SU-DHL-6 (cell line): ENCODE data around the gene USP31.

Experiments
- H2AFZ ChIP-seq: fragments of 200-600 bp; sonication (generic); 2 replicates; pipeline ENCODE4 v1.6.1; 2014; ENCODE audit warnings: low read depth, mild to moderate bottlenecking, moderate library complexity, mixed read lengths, antibody characterized with exemption, low read length; ENCODE audit not compliant: severe bottlenecking
- H3F3A ChIP-seq: fragments of 200-600 bp; shearing (Covaris generic); 2 replicates; pipeline ENCODE4 v1.6.0; 2016; ENCODE audit warnings: antibody characterized with exemption, mild to moderate bottlenecking; ENCODE audit not compliant: insufficient read depth
- H3K27ac ChIP-seq: fragments of 200-600 bp; sonication (generic); 2 replicates; pipeline ENCODE4 v1.5.1; 2016; ENCODE audit warnings: low read depth, mild to moderate bottlenecking, low read length, moderate library complexity, mixed read lengths
- H3K27me3 ChIP-seq: fragments of 200-600 bp; sonication (generic), shearing (Covaris generic); 2 replicates; pipeline ENCODE4 v1.6.0; 2014; ENCODE audit warnings: mild to moderate bottlenecking, low read length
- H3K36me3 ChIP-seq: fragments of 200-600 bp; sonication (generic); 2 replicates; pipeline ENCODE4 v1.6.1; 2014; ENCODE audit warnings: mild to moderate bottlenecking, low read length, mixed read lengths
- H3K4me2 ChIP-seq: fragments of 300-600, 200-600 bp; shearing (Covaris generic), sonication (generic); 2 replicates; pipeline ENCODE4 v1.6.0; 2014; ENCODE audit warnings: low read length, low read depth, mild to moderate bottlenecking; ENCODE audit not compliant: poor library complexity, severe bottlenecking
- H3K4me3 ChIP-seq: fragments of 200-600 bp; sonication (generic); 2 replicates; pipeline ENCODE4 v1.5.1; 2014; ENCODE audit warnings: antibody characterized with exemption, low read length, mild to moderate bottlenecking, mixed read lengths; ENCODE audit not compliant: insufficient read depth, poor library complexity, severe bottlenecking
- H3K79me2 ChIP-seq: fragments of 200-600 bp; sonication (generic); 2 replicates; pipeline ENCODE4 v1.6.1; 2014; ENCODE audit warnings: mild to moderate bottlenecking, low read length, moderate library complexity; ENCODE audit not compliant: insufficient read depth
- H3K9ac ChIP-seq: fragments of 200-600 bp; sonication (generic); 2 replicates; pipeline ENCODE4 v1.7.0; 2014; ENCODE audit warnings: mild to moderate bottlenecking, low read length
- H3K9me2 ChIP-seq: fragments of 200-600 bp; sonication (generic); replicated peaks from 2 replicates; pipeline ENCODE4 v1.6.1; 2014; ENCODE audit warnings: low read length; ENCODE audit not compliant: insufficient read depth
- H3K9me3 ChIP-seq: fragments of 200-600 bp; sonication (generic); 2 replicates; pipeline ENCODE4 v1.6.1; 2014; ENCODE audit warnings: low read length, mixed read lengths; ENCODE audit not compliant: insufficient read depth
- H4K20me1 ChIP-seq: fragments of 200-600 bp; sonication (generic); 2 replicates; pipeline ENCODE4 v1.6.1; 2014; ENCODE audit warnings: low read depth, mild to moderate bottlenecking, antibody characterized with exemption, low read length, moderate library complexity, mixed read lengths
- EZH2phosphoT487 ChIP-seq: fragments of 200-600 bp; sonication (generic), shearing (Covaris generic); conservative IDR thresholded peaks from 2 replicates; pipeline ENCODE4 v1.6.1; 2018; ENCODE audit warnings: mild to moderate bottlenecking, antibody characterized with exemption, low read length, moderate library complexity, mixed read lengths
- TF ChIP-seq, protein P1 (sequence below): fragments of 200-600 bp; sonication (generic); IDR thresholded peaks from one replicate; pipeline ENCODE4 v1.5.1; 2017; ENCODE audit warnings: antibody characterized with exemption, mild to moderate bottlenecking, low read length, moderate library complexity; ENCODE audit not compliant: insufficient read depth, poor library complexity, severe bottlenecking

The USP31 gene

DNA sequence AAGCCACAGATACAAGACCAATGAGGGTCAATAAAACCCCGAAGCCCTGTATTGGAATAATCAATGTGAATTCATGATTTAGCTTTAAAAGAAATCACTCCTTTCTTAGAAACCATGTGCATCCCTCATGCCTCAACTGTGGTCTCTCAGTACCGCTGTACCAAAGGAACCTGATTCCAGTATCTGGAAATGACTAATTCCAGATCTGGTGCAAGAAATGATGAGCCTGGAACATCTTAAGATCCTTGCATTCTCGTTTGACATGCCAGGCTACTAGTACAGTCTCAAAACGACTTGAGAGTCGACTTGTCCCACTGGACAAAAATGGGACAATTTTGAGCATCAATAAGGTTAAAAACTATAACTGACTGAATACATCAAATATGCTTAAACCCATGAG is 21.2 kb downstream of the USP31 start:
- no peak overlapping the region for H3K27ac ChIP-seq
- H2AFZ ChIP-seq = no peak overlapping the region
- TF ChIP-seq, protein P1, sequence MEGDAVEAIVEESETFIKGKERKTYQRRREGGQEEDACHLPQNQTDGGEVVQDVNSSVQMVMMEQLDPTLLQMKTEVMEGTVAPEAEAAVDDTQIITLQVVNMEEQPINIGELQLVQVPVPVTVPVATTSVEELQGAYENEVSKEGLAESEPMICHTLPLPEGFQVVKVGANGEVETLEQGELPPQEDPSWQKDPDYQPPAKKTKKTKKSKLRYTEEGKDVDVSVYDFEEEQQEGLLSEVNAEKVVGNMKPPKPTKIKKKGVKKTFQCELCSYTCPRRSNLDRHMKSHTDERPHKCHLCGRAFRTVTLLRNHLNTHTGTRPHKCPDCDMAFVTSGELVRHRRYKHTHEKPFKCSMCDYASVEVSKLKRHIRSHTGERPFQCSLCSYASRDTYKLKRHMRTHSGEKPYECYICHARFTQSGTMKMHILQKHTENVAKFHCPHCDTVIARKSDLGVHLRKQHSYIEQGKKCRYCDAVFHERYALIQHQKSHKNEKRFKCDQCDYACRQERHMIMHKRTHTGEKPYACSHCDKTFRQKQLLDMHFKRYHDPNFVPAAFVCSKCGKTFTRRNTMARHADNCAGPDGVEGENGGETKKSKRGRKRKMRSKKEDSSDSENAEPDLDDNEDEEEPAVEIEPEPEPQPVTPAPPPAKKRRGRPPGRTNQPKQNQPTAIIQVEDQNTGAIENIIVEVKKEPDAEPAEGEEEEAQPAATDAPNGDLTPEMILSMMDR = no peak
- no peak for TF ChIP-seq EZH2phosphoT487
- no peak overlapping the region for H3K9ac ChIP-seq
- H4K20me1 ChIP-seq = peaks cover 15% of the 10 kb centered on the region; the same call in 1 of the 2 replicates
- no peak overlapping the region for H3K4me2 ChIP-seq
- H3K9me2 ChIP-seq = no peaks in the 10 kb centered on the region
- no peaks in the 10 kb centered on the region for H3K9me3 ChIP-seq
- H3K79me2 ChIP-seq = peaks cover 48% of the 10 kb centered on the region
- no peak overlapping the region for H3K4me3 ChIP-seq
- H3K27me3 ChIP-seq = no peaks in the 10 kb centered on the region
- no peaks in the 10 kb centered on the region; the same call in 1 of the 2 replicates for H3F3A ChIP-seq
- no peaks in the 10 kb centered on the region for H3K36me3 ChIP-seq

DNA sequence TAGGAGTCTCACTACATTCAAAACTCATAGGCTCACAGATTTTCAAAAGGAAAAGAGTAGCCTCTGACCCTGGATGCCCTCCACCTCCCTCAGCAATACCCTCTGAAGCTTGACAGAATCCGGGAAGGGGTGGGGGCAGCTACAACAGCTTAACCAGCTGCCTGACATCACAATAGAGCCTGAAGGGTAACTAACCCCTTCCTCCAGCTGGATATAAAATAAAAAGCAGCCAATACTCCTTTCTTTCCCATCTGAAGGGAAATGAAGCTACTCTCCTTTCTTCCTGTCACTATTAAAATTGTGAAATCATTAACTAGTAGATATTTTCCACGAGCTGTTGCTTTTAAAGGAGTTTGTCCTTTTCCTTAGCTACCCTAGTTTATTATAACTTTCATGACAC is 24.0 kb downstream of the USP31 start:
- H3F3A ChIP-seq = no peaks in the 10 kb centered on the region; the same call in 1 of the 2 replicates
- no peak for TF ChIP-seq EZH2phosphoT487
- TF ChIP-seq, protein P1 = no peak
- H4K20me1 ChIP-seq = peaks cover 5% of the 10 kb centered on the region; the same call in 1 of the 2 replicates
- H3K4me2 ChIP-seq = no peak overlapping the region
- H3K9ac ChIP-seq = no peak overlapping the region
- no peaks in the 10 kb centered on the region for H3K9me3 ChIP-seq
- H2AFZ ChIP-seq = no peak overlapping the region
- no peaks in the 10 kb centered on the region for H3K36me3 ChIP-seq
- no peak overlapping the region for H3K4me3 ChIP-seq
- no peak overlapping the region for H3K27ac ChIP-seq
- H3K27me3 ChIP-seq = no peaks in the 10 kb centered on the region
- peaks cover 53% of the 10 kb centered on the region for H3K79me2 ChIP-seq
- H3K9me2 ChIP-seq = no peaks in the 10 kb centered on the region

DNA sequence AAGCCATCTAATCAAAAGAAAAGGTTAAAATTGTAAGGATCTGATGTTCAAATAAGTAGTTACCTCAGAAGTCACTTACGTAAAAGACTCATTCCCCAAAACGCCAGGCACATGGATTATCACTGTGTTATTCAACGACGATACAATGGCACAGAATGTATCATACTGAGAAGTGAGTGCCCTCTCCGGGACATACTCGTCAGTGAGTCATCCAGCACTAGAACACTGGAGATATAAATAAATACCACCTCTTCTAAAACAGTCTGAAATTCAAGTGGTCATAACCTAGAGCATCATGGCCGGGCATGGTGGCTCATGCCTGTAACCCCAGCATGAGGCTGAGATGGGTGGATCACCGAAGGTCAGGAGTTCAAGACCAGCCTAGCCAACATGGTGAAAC is 24.9 kb downstream of the USP31 start:
- H2AFZ ChIP-seq = no peak overlapping the region
- no peak overlapping the region for H3K9ac ChIP-seq
- no peak overlapping the region for H3K27ac ChIP-seq
- no peak for TF ChIP-seq EZH2phosphoT487
- TF ChIP-seq, protein P1 = no peak
- H3K27me3 ChIP-seq = no peaks in the 10 kb centered on the region
- H3K9me2 ChIP-seq = no peaks in the 10 kb centered on the region
- H3K79me2 ChIP-seq = peaks cover 56% of the 10 kb centered on the region
- H3K9me3 ChIP-seq = no peaks in the 10 kb centered on the region
- H4K20me1 ChIP-seq = no peaks in the 10 kb centered on the region; the same call in 1 of the 2 replicates
- no peaks in the 10 kb centered on the region for H3K36me3 ChIP-seq
- no peak overlapping the region for H3K4me2 ChIP-seq
- H3K4me3 ChIP-seq = no peak overlapping the region
- no peaks in the 10 kb centered on the region; the same call in 1 of the 2 replicates for H3F3A ChIP-seq
